Natural killer cell (primary cell): ENCODE data around the gene DDN. TPM values are rescaled to one million over a fixed set of nuclear protein-coding genes. Genes with fewer than 3 reads are reported as not detected.

Source experiments
- ATAC-seq, 3 donors: fragments of 150-1000 bp in 2 of 3; fragments of 200-7000 bp in 1 of 3; cut with Tn5 transposase; 1 replicate in 1 of 3; 2 replicates in 2 of 3; pipeline ENCODE4 v1.10.0; 2021; ENCODE audit warnings: mild to moderate bottlenecking in 2 of 3, moderate library complexity in 2 of 3
- DNase-seq, 2 donors: peaks; one replicate each; pipeline versions ENCODE4 v3.0.0 to v3.0.0-alpha.2; 2013 to 2021; ENCODE audit warnings: mixed read lengths in 1 of 2
- H3K27ac ChIP-seq: one replicate; pipeline ENCODE4 v1.5.1; 2013; ENCODE audit warnings: mild to moderate bottlenecking, low read length
- H3K27me3 ChIP-seq: one replicate; pipeline ENCODE4 v1.6.1; 2013; ENCODE audit warnings: low read length; ENCODE audit not compliant: control insufficient read depth, insufficient read depth
- H3K36me3 ChIP-seq: one replicate; pipeline ENCODE4 v1.6.1; 2013; ENCODE audit warnings: low read length; ENCODE audit not compliant: control insufficient read depth, insufficient read depth
- H3K4me1 ChIP-seq: one replicate; pipeline ENCODE4 v1.6.1; 2013; ENCODE audit warnings: low read length; ENCODE audit not compliant: control insufficient read depth, insufficient read depth
- H3K4me3 ChIP-seq: one replicate; pipeline ENCODE4 v1.5.1; 2013; ENCODE audit warnings: low read length
- H3K9me3 ChIP-seq: one replicate; pipeline ENCODE4 v1.6.1; 2013; ENCODE audit warnings: low read length; ENCODE audit not compliant: control insufficient read depth, insufficient read depth
- H3K27ac Mint-ChIP-seq, 2 donors: one replicate each; pipeline ENCODE4 v1.8.0; 2022; ENCODE audit warnings: mild to moderate bottlenecking in 2 of 2, mixed read lengths in 2 of 2, moderate library complexity in 1 of 2
- H3K27me3 Mint-ChIP-seq, 2 donors: one replicate each; pipeline ENCODE4 v1.8.0; 2022; ENCODE audit warnings: low read depth in 2 of 2, mixed read lengths in 2 of 2
- H3K36me3 Mint-ChIP-seq: one replicate; pipeline ENCODE4 v1.8.0; 2022; ENCODE audit warnings: mixed read lengths
- H3K4me1 Mint-ChIP-seq, 2 donors: one replicate each; pipeline ENCODE4 v1.8.0; 2022; ENCODE audit warnings: mixed read lengths in 2 of 2
- H3K4me3 Mint-ChIP-seq: one replicate; pipeline ENCODE4 v1.8.0; 2022; ENCODE audit warnings: mild to moderate bottlenecking, moderate library complexity, mixed read lengths
- H3K9me3 Mint-ChIP-seq, 2 donors: one replicate each; pipeline ENCODE4 v1.8.0; 2022; ENCODE audit warnings: mixed read lengths in 2 of 2
- WGBS: methylation state at CpG from one replicate; pipeline ENCODE4 v1.1.7; 2013; ENCODE audit warnings: missing lambda C conversion rate; ENCODE audit not compliant: insufficient coverage; 5-methylcytosine and 5-hydroxymethylcytosine counted together
- intact Hi-C: fragments of 100-400 bp; cut with micrococcal nuclease; formaldehyde crosslinking; loops from one replicate; pipeline ENCODE4 v1.14.2; 2022
- total RNA-seq, 4 donors: library from RNA; stranded (reverse); fragments of 120-200 nt in 1 of 4; gene quantifications; one replicate each; pipeline versions ENCODE4 v1.2.3 to v1.2.4, GENCODE V29; 2013 to 2022
- TF ChIP-seq, protein P1 (sequence below): fragments of 200-600 bp; IDR thresholded peaks from one replicate; pipeline ENCODE4 v1.8.0; 2022; ENCODE audit warnings: antibody characterized with exemption

Gene DDN
- total RNA-seq, 3 donors from 2014 or later (not counting 1 experiment from before 2014, with no cell fraction given), result 1.1 to 3.4 (median 1.4) TPM

DNA sequence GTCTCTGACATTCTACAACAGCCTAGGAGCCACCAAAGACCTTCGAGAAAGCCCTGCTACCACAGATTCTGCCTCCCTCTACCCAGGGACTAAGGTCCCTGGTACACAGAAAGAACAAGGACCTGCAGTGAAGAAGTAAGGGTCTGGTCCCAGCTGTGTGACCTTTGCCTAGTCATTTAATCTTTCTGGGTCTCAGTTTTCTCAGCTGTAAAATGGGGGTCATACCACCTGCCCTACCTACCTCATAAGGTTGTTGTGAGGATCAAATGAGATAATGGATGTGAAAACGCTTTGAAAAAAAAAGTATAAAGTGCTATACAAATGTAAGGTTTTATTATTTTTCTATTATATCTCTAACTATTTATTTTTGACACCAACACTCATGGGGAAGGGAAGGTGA, 24.6 kb upstream of the DDN start:
- DNase-seq, result no peak
- intact Hi-C loops, result no loop called here
- Histone ChIP-seq H3K4me1 (peaks cover 11% of the 10 kb centered on the region), H3K9me3 (no peaks in the 10 kb centered on the region), H3K36me3 (peaks cover 66% of the 10 kb centered on the region), H3K4me3 (no peak overlapping the region), H3K27me3 (no peaks in the 10 kb centered on the region), H3K27ac (no peak overlapping the region)
- WGBS, result 100% methylated on average over 1 of the region's 2 CpGs
- Mint-ChIP-seq H3K4me1 (peaks cover 0 to 12% of the 10 kb centered on the region in 2 donors), H3K27me3 (no peaks in the 10 kb centered on the region), H3K27ac (peak overlapping the region; percentile 79 to 98), H3K4me3 (no peak overlapping the region), H3K36me3 (no peaks in the 10 kb centered on the region), H3K9me3 (no peaks in the 10 kb centered on the region)
- TF ChIP-seq, protein P1, sequence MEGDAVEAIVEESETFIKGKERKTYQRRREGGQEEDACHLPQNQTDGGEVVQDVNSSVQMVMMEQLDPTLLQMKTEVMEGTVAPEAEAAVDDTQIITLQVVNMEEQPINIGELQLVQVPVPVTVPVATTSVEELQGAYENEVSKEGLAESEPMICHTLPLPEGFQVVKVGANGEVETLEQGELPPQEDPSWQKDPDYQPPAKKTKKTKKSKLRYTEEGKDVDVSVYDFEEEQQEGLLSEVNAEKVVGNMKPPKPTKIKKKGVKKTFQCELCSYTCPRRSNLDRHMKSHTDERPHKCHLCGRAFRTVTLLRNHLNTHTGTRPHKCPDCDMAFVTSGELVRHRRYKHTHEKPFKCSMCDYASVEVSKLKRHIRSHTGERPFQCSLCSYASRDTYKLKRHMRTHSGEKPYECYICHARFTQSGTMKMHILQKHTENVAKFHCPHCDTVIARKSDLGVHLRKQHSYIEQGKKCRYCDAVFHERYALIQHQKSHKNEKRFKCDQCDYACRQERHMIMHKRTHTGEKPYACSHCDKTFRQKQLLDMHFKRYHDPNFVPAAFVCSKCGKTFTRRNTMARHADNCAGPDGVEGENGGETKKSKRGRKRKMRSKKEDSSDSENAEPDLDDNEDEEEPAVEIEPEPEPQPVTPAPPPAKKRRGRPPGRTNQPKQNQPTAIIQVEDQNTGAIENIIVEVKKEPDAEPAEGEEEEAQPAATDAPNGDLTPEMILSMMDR, result no peak
- no peak for ATAC-seq

DNA sequence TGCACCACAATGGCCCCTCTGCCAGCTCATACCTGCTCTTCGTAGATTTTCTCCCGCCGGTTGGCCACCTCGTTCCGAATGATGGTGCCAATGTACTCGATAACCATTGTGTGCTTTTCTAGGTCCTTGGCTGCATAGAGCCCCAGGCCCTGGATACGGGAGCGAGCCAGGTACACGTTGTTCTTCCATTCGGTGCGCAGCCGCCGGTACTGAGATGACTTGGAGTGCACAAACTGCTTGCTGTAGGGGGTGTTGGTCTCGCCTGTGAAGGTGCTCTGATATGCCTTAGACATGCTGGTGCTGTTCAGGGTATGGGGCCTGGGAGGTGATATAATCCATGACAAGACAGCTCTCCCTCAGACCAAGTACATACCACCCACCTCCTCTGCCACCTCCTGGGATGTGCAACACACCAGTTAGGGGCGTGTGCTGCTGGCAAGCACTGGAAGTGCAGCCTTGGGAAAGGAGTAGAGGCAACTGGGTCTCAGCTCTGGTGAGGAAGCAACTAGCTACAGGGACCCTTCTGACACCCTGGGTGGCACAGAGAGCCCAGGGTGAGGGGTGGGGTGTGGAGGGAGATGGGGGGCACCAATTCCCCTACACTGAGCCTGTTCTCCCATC, 23.5 kb upstream of the DDN start:
- Mint-ChIP-seq H3K4me1 (peaks cover 6 to 23% of the 10 kb centered on the region in 2 donors), H3K9me3 (no peaks in the 10 kb centered on the region), H3K27ac (peak overlapping the region; percentile 79 to 98), H3K27me3 (no peaks in the 10 kb centered on the region), H3K36me3 (no peaks in the 10 kb centered on the region), H3K4me3 (peak overlapping the region; percentile 13)
- no peak overlapping the region for H3K4me3 ChIP-seq
- ATAC-seq (no peak), DNase-seq (no peak)
- peaks cover 55% of the 10 kb centered on the region for H3K36me3 ChIP-seq
- intact Hi-C loops, result no loop called here
- no peak overlapping the region for H3K27ac ChIP-seq
- TF ChIP-seq, protein P1, result no peak
- no peaks in the 10 kb centered on the region for H3K27me3 ChIP-seq
- peaks cover 16% of the 10 kb centered on the region for H3K4me1 ChIP-seq
- WGBS, result 96% methylated on average over 15 of the region's 15 CpGs
- no peaks in the 10 kb centered on the region for H3K9me3 ChIP-seq

DNA sequence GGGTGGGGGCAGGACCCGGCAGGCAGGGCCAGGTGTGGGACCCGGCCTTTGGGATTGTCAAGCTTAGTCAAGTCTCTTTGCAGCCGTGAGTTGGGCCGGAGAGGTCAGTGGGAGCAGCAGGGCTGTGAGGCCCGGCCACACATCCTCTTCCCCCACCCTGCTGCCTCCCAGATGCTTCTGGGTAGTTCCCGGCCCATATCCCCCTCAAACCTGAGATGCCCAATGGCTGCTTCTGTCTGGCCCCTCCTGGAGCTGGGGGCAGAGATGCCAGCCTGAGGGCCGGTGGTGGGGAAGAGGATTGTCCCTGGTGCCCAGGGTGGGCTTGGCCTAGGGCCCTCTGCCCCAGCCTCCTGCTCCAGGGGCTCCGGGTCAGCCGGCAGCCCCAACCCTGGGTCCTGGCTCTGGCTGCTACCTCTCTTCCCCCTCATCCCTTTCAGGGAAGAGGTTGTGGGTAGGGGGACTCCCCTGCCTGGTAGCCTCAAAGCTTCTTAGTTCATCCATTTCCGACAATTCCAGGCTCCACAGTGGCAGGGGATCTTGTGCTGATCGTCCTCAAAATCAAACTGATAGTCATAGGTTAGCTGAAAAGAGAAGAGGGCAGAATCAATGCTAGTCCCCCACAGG, 22.2 kb upstream of the DDN start:
- Histone ChIP-seq H3K4me1 (peaks cover 24% of the 10 kb centered on the region), H3K27ac (no peak overlapping the region), H3K4me3 (no peak overlapping the region), H3K27me3 (no peaks in the 10 kb centered on the region), H3K36me3 (peaks cover 46% of the 10 kb centered on the region), H3K9me3 (no peaks in the 10 kb centered on the region)
- H3K36me3 Mint-ChIP-seq, result no peaks in the 10 kb centered on the region
- H3K4me1 Mint-ChIP-seq, result peaks cover 17 to 35% of the 10 kb centered on the region in 2 donors
- ATAC-seq (no peak), DNase-seq (no peak)
- no peaks in the 10 kb centered on the region for H3K9me3 Mint-ChIP-seq
- 95% methylated on average over 9 of the region's 11 CpGs for WGBS
- no peak overlapping the region for H3K4me3 Mint-ChIP-seq
- H3K27ac Mint-ChIP-seq, result peak overlapping the region; percentile 79 to 98
- TF ChIP-seq, protein P1, result no peak
- intact Hi-C loops, result no loop called here
- H3K27me3 Mint-ChIP-seq, result no peaks in the 10 kb centered on the region
